BLaER1 (cell line): ENCODE data around the gene TMEM63B.

Source experiments
- H3K27ac ChIP-seq: shearing (Covaris generic); formaldehyde crosslinking; 2 replicates; pipeline ENCODE4 v1.8.1; 2022
- H3K27me3 ChIP-seq: shearing (Covaris generic); formaldehyde crosslinking; 2 replicates; pipeline ENCODE4 v1.8.1; 2022
- H3K36me3 ChIP-seq: shearing (Covaris generic); formaldehyde crosslinking; 2 replicates; pipeline ENCODE4 v1.8.1; 2022
- H3K4me1 ChIP-seq: shearing (Covaris generic); formaldehyde crosslinking; 2 replicates; pipeline ENCODE4 v1.8.1; 2022
- H3K4me2 ChIP-seq: shearing (Covaris generic); formaldehyde crosslinking; 2 replicates; pipeline ENCODE4 v1.8.1; 2022
- H3K4me3 ChIP-seq: shearing (Covaris generic); formaldehyde crosslinking; 2 replicates; pipeline ENCODE4 v1.8.1; 2022
- H3K9ac ChIP-seq: shearing (Covaris generic); formaldehyde crosslinking; 2 replicates; pipeline ENCODE4 v1.8.1; 2022
- H3K9me3 ChIP-seq: shearing (Covaris generic); formaldehyde crosslinking; 2 replicates; pipeline ENCODE4 v1.8.1; 2022
- H4K20me1 ChIP-seq: shearing (Covaris generic); formaldehyde crosslinking; 2 replicates; pipeline ENCODE4 v1.8.1; 2022
- Cebpa-rat ChIP-seq: shearing (Covaris generic); IDR thresholded peaks from 2 replicates; pipeline ENCODE4 v1.8.1; 2022

TMEM63B gene

DNA sequence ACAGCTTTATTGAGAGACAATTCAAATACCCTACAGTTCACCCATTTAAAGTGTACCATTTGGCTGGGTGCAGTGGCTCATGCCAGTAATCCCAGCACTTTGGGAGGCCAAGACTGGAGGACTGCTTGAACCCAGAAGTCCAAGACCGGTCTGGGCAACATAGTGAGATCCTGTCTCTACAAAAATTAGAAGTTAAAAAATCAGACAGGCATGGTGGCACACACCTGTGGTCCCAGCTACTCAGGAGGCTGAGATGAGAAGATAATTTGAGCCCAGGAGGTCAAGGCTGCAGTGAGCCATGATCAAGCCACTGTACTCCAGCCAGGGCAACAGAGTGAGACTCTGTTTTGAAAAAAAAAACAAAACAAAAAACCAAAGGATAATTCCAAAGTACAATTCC lies 40.2 kb downstream of the TMEM63B start:
- no peaks in the 10 kb centered on the region for H3K36me3 ChIP-seq
- H3K9ac ChIP-seq: no peak overlapping the region
- H3K27me3 ChIP-seq: no peaks in the 10 kb centered on the region
- no peak overlapping the region for H3K27ac ChIP-seq
- H4K20me1 ChIP-seq: no peaks in the 10 kb centered on the region
- TF ChIP-seq Cebpa-rat: no peak
- H3K4me2 ChIP-seq: peak overlapping the region; percentile 84; the same call in 1 of the 2 replicates
- H3K4me1 ChIP-seq: peaks cover 59% of the 10 kb centered on the region
- no peaks in the 10 kb centered on the region for H3K9me3 ChIP-seq
- H3K4me3 ChIP-seq: no peak overlapping the region

DNA sequence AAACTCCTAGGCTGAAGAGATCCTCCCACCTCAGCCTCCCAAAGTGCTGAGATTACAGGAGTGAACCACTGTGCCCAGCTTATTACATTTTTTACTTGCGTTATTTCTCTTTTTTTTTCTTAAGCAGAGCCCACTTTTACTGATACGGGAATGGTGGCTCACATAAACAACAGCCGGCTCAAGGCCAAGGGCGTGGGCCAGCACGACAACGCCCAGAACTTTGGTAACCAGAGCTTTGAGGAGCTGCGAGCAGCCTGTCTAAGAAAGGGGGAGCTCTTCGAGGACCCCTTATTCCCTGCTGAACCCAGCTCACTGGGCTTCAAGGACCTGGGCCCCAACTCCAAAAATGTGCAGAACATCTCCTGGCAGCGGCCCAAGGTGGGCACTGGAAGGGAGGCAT lies 41.8 kb downstream of the TMEM63B start:
- no peak for TF ChIP-seq Cebpa-rat
- H3K9me3 ChIP-seq: no peaks in the 10 kb centered on the region
- H3K27ac ChIP-seq: no peak overlapping the region
- H4K20me1 ChIP-seq: no peaks in the 10 kb centered on the region
- no peak overlapping the region for H3K4me2 ChIP-seq
- no peak overlapping the region for H3K4me3 ChIP-seq
- no peak overlapping the region for H3K9ac ChIP-seq
- H3K36me3 ChIP-seq: no peaks in the 10 kb centered on the region
- H3K27me3 ChIP-seq: no peaks in the 10 kb centered on the region
- H3K4me1 ChIP-seq: peaks cover 52% of the 10 kb centered on the region

DNA sequence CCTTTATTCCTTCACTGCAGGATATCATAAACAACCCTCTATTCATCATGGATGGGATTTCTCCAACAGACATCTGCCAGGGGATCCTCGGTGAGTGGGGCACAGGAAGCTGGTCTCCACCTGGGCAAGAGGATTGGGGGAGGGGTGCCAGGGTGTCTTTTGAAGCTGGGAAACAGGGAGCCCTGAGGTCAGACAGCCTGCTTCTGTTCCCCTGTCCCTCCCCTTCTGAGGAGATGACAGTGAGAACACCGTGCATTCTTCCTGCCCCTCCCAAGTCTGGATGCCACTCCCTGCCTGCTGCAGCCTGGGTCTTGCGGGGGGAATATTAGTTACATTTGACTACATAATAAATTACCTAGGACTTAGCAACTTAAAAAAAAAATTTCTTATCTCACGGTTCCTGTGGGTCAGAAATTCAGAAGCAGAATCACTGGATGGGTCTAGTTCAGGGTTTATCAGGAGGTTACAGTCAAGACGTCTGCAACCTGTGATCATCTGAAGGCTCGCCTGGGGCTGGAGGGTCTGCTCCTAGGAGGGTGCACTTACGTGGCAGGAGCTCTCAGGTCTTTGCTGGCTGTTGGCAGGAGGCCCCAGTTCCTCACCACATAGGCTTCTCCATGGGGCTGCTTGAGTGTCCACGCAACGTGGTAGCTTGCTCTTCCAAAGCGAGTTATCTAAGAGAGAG lies 42.7 kb downstream of the TMEM63B start:
- no peak overlapping the region for H3K4me2 ChIP-seq
- H3K9me3 ChIP-seq: no peaks in the 10 kb centered on the region
- no peaks in the 10 kb centered on the region for H3K27me3 ChIP-seq
- no peak overlapping the region for H3K4me3 ChIP-seq
- no peaks in the 10 kb centered on the region for H4K20me1 ChIP-seq
- no peak overlapping the region for H3K9ac ChIP-seq
- peaks cover 52% of the 10 kb centered on the region for H3K4me1 ChIP-seq
- H3K27ac ChIP-seq: no peak overlapping the region
- no peak for TF ChIP-seq Cebpa-rat
- no peaks in the 10 kb centered on the region for H3K36me3 ChIP-seq

DNA sequence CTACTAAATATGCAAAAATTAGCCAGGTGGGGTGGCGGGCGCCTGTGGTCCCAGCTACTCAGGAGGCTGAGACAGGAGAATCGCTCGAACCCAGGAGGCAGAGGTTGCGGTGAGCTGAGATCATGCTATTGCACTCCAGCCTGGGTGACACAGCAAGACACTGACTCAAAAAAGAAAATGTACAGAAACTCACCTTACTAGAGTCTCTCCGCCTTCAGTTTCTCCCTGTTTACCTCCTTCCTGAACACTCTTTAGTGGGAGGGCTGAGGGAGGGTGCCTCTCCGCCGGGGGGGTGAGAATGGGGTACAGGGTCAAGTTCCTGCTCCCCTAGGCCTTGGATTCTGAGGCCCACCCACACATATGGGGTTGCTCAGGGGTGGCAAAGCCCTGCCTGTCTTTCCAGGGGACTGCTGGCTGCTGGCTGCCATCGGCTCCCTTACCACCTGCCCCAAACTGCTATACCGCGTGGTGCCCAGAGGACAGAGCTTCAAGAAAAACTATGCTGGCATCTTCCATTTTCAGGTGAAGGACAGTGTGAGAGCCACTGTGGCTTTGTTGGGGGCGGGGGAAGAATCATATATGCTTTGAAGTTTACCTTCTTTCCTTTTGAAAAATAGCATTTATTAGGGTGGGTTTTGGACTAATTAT lies 44.7 kb downstream of the TMEM63B start:
- Histone ChIP-seq H3K9me3 (no peaks in the 10 kb centered on the region), H4K20me1 (no peaks in the 10 kb centered on the region; the same call in 1 of the 2 replicates), H3K36me3 (no peaks in the 10 kb centered on the region), H3K9ac (no peak overlapping the region), H3K4me1 (peaks cover 52% of the 10 kb centered on the region), H3K27me3 (no peaks in the 10 kb centered on the region), H3K4me3 (no peak overlapping the region), H3K27ac (no peak overlapping the region), H3K4me2 (no peak overlapping the region)
- no peak for TF ChIP-seq Cebpa-rat

DNA sequence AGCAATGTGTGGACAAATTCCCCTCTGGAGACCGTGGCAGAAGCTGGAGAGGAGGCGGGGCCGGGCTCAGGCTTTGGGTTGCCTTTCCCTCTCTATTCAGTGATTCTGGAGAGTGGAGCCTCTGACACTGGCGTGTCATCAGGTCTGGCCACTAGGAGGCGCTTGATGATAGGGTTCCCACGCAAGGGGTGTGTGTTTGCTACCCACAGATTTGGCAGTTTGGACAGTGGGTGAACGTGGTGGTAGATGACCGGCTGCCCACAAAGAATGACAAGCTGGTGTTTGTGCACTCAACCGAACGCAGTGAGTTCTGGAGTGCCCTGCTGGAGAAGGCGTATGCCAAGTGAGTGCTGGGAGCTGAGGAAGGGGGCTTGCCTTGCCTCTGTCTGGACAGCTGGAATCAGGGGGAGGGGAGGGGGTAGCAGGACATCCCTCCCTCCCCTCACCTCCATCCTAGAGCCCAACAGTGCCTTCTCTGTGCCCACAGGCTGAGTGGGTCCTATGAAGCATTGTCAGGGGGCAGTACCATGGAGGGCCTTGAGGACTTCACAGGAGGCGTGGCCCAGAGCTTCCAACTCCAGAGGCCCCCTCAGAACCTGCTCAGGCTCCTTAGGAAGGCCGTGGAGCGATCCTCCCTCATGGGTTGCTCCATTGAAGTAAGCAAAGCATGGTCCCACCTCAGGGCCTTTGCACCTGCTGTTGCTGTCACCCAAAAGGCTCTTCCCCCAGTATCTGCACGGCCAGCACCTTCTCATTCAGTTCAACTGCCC lies 45.6 kb downstream of the TMEM63B start:
- Histone ChIP-seq H3K4me1 (peaks cover 52% of the 10 kb centered on the region), H3K4me3 (no peak overlapping the region), H3K9me3 (no peaks in the 10 kb centered on the region), H3K4me2 (peak overlapping the region; percentile 45), H3K36me3 (no peaks in the 10 kb centered on the region), H3K27me3 (no peaks in the 10 kb centered on the region), H3K27ac (no peak overlapping the region), H3K9ac (no peak overlapping the region), H4K20me1 (no peaks in the 10 kb centered on the region; the same call in 1 of the 2 replicates)
- no peak for TF ChIP-seq Cebpa-rat

DNA sequence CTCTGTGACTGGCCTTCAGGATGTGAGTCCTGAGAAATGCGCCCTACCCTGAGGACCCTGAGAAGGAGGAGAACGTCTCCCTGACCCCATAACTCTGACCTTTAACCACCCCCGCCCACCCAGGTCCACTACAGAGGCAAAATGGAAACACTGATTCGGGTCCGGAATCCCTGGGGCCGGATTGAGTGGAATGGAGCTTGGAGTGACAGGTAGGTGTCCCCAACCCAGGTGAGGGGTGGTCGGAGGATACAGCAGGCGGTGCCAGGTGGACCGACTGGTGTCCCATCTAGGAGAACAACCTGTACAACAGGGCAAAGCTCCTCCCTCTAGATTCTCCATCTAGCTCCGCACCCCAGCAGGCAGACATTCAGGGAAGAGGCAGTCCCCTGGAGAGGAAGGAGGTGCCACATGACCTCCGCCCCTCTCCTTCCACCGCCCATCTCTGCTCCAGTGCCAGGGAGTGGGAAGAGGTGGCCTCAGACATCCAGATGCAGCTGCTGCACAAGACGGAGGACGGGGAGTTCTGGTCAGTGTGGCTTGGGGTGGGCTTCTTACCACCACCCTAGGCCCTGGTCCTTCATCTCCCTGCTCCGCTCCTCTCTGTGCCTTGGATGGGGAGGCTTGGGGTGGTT lies 48.9 kb downstream of the TMEM63B start:
- Histone ChIP-seq H4K20me1 (no peaks in the 10 kb centered on the region; the same call in 1 of the 2 replicates), H3K4me1 (peaks cover 55% of the 10 kb centered on the region), H3K9me3 (no peaks in the 10 kb centered on the region), H3K27me3 (no peaks in the 10 kb centered on the region), H3K4me2 (peak overlapping the region; percentile 89), H3K27ac (no peak overlapping the region; the same call in 1 of the 2 replicates), H3K4me3 (peak overlapping the region; percentile 59), H3K9ac (peak overlapping the region; percentile 4; the same call in 1 of the 2 replicates), H3K36me3 (no peaks in the 10 kb centered on the region)
- TF ChIP-seq Cebpa-rat: no peak

DNA sequence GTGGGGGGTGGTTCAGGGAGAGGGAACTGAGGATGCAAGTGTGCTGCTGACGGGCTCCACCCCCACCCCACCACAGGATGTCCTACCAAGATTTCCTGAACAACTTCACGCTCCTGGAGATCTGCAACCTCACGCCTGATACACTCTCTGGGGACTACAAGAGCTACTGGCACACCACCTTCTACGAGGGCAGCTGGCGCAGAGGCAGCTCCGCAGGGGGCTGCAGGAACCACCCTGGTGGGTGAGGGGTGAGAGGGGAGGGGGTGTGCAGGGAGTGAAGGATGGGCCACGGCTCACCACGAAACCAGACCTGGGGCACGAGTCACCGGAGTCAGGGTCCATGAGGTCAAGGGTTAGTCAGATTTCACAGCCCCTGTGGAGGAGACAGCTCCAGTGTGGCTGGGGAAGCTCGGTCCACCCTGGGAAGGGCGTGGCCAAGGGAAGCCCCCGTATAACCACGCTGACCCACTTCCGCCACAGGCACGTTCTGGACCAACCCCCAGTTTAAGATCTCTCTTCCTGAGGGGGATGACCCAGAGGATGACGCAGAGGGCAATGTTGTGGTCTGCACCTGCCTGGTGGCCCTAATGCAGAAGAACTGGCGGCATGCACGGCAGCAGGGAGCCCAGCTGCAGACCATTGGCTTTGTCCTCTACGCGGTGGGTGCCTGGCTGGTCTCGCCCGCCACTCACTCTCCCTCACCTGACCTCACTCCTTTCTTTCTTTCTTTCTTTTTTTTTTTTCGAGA lies 49.6 kb downstream of the TMEM63B start:
- no peaks in the 10 kb centered on the region for H3K27me3 ChIP-seq
- no peaks in the 10 kb centered on the region; the same call in 1 of the 2 replicates for H4K20me1 ChIP-seq
- H3K27ac ChIP-seq: no peak overlapping the region; the same call in 1 of the 2 replicates
- no peaks in the 10 kb centered on the region for H3K9me3 ChIP-seq
- H3K4me3 ChIP-seq: peak overlapping the region; percentile 59
- H3K36me3 ChIP-seq: no peaks in the 10 kb centered on the region
- H3K4me2 ChIP-seq: peak overlapping the region; percentile 89
- no peak for TF ChIP-seq Cebpa-rat
- H3K4me1 ChIP-seq: peaks cover 55% of the 10 kb centered on the region
- H3K9ac ChIP-seq: 0 out of 2 replicates have a peak overlapping the region, but pooled peaks have one; percentile 20

DNA sequence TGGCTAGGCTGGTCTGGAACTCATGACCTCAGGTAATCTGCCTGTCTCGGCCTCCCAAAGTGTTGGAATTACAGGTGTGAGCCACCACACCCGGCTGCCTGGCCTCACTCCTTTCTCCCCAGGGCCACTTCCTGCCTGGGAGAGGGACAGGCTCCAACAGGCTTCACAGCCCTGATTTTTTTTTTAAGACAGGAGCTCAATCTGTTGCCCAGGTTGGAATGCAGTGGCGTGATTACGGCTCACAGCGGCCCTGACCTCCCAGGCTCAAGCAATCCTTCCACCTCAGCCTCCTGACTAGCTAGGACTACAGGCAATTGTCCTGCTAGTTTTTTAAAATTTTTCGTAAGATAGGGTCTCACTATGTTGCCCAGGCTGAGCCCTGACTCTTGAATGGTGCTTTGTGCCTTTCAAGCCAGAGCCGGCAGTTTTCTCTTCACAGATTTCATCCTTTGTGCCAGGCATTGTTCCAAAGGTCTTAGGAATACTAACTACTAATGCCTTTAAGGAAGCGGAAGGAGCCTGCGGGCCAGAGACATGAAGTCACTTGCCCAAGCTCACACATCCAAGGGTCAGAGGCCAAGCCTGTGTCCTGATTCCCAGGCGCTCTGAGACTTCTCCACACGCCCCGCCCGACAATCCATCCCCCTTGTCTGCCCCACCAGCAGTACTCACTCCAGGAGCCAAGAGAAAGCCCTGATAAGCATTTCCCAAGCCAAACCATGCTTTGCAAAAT lies 50.5 kb downstream of the TMEM63B start:
- Histone ChIP-seq H3K4me3 (no peak overlapping the region), H3K27ac (no peak overlapping the region)

More for the DNA sequence above, 50.5 kb downstream of the TMEM63B start:
- no peaks in the 10 kb centered on the region for H3K9me3 ChIP-seq
- no peaks in the 10 kb centered on the region; the same call in 1 of the 2 replicates for H4K20me1 ChIP-seq
- no peaks in the 10 kb centered on the region for H3K36me3 ChIP-seq
- H3K4me1 ChIP-seq: peaks cover 47% of the 10 kb centered on the region
- no peak overlapping the region for H3K9ac ChIP-seq
- no peak for TF ChIP-seq Cebpa-rat
- H3K27me3 ChIP-seq: no peaks in the 10 kb centered on the region
- H3K4me2 ChIP-seq: peak overlapping the region; percentile 89
